ENCODE measurements around the gene OR13C3. TPM values are rescaled to one million over a fixed set of nuclear protein-coding genes. Genes with fewer than 3 reads are reported as not detected.

OR13C3 gene
- total and polyA plus RNA-seq, 4 donors: 0.17 TPM; not detected in 3

DNA sequence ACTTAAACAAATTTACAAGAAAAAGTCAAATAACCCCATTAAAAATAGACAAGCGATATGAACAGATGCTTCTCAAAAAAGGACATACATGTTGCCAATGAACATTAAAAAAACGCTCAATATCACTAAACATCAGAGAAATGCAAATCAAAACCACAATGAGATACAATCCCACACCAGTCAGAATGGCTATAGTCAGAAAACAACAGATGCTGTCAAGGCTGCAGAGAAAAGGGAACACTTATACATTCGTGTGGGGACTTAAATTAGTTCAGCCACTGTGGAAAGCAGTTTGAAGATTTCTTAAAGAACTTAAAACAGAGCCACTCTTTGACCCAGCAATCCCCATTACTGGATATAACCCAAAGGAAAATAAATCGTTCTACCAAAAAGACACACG, 21.8 kb downstream of the OR13C3 start:
- Histone ChIP-seq H3K4me3 (ENCODE audit: low read depth in 1 of 3, low read length in 3 of 3) (no peak overlapping the region), H3K4me1 (ENCODE audit: control insufficient read depth in 4 of 4, insufficient read depth in 4 of 4, low read length in 3 of 4) (no peaks in the 10 kb centered on the region), H3K36me3 (ENCODE audit: control insufficient read depth in 4 of 4, insufficient read depth in 3 of 4, low read depth in 1 of 4, low read length in 3 of 4) (no peaks in the 10 kb centered on the region), H3K27ac (ENCODE audit: low read depth in 1 of 2, low read length in 2 of 2) (no peak overlapping the region), H3K9ac (ENCODE audit: low read depth in 1 of 2, low read length in 2 of 2) (no peak overlapping the region), H3K27me3 (ENCODE audit: control insufficient read depth in 4 of 4, insufficient read depth in 4 of 4, low read length in 3 of 4) (no peaks in the 10 kb centered on the region), H3K9me3 (ENCODE audit: control insufficient read depth in 4 of 4, low read length in 3 of 4) (peaks cover 0 to 1% (median 0%) of the 10 kb centered on the region in 4 donors)
- no peak for DNase-seq (ENCODE audit: low spot score)
- 71% methylated on average over 5 of the region's 5 CpGs for WGBS
- TF ChIP-seq RXRA (IDR thresholded peaks at IDR 0.05) (no peak), GABPA (IDR thresholded peaks at IDR 0.05 in 1 of 2, conservative IDR thresholded peaks at IDR 0.05 in 1 of 2) (no peak), EGR1 (IDR thresholded peaks at IDR 0.05; ENCODE audit: low read depth in 2 of 2) (no peak), HNF4G (IDR thresholded peaks at IDR 0.05) (no peak)

DNA sequence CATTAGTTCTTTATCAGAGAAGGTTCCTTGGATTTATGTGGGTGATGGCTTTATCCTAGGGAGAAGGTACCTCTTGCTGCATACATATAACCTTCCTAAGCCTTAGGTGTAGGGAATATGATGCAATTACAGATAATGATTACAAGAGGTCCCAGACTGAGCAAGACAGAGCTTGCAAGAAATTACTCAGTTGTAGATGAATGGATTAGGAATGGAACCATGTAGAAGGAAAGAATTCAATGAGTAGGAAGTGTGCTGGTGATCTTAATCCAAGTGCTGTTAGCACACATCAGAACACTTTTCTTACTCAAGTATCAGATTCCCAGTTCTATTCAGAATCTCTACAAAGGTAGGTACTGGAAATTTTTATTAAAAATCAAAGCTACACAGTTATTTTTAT, 30.1 kb downstream of the OR13C3 start:
- no peak for TF ChIP-seq TAF1 (conservative IDR thresholded peaks at IDR 0.05)
- TF ChIP-seq JUND (IDR thresholded peaks at IDR 0.05): no peak
- TF ChIP-seq EGR1 (IDR thresholded peaks at IDR 0.05; ENCODE audit: low read depth in 2 of 2): no peak
- TF ChIP-seq, protein P1, sequence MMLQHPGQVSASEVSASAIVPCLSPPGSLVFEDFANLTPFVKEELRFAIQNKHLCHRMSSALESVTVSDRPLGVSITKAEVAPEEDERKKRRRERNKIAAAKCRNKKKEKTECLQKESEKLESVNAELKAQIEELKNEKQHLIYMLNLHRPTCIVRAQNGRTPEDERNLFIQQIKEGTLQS (IDR thresholded peaks at IDR 0.05): no peak
- no peak for TF ChIP-seq YY1 (IDR thresholded peaks at IDR 0.05)
- TF ChIP-seq FOXA2 (IDR thresholded peaks at IDR 0.05): no peak
- TF ChIP-seq FOXA1 (IDR thresholded peaks at IDR 0.05): no peak
- no peak for TF ChIP-seq RXRA (IDR thresholded peaks at IDR 0.05)
- TF ChIP-seq HNF4A (conservative IDR thresholded peaks at IDR 0.05): no peak
- TF ChIP-seq, protein P2, sequence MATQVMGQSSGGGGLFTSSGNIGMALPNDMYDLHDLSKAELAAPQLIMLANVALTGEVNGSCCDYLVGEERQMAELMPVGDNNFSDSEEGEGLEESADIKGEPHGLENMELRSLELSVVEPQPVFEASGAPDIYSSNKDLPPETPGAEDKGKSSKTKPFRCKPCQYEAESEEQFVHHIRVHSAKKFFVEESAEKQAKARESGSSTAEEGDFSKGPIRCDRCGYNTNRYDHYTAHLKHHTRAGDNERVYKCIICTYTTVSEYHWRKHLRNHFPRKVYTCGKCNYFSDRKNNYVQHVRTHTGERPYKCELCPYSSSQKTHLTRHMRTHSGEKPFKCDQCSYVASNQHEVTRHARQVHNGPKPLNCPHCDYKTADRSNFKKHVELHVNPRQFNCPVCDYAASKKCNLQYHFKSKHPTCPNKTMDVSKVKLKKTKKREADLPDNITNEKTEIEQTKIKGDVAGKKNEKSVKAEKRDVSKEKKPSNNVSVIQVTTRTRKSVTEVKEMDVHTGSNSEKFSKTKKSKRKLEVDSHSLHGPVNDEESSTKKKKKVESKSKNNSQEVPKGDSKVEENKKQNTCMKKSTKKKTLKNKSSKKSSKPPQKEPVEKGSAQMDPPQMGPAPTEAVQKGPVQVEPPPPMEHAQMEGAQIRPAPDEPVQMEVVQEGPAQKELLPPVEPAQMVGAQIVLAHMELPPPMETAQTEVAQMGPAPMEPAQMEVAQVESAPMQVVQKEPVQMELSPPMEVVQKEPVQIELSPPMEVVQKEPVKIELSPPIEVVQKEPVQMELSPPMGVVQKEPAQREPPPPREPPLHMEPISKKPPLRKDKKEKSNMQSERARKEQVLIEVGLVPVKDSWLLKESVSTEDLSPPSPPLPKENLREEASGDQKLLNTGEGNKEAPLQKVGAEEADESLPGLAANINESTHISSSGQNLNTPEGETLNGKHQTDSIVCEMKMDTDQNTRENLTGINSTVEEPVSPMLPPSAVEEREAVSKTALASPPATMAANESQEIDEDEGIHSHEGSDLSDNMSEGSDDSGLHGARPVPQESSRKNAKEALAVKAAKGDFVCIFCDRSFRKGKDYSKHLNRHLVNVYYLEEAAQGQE (IDR thresholded peaks at IDR 0.05): no peak
- TF ChIP-seq HNF4G (IDR thresholded peaks at IDR 0.05): no peak
- TF ChIP-seq, protein P3, sequence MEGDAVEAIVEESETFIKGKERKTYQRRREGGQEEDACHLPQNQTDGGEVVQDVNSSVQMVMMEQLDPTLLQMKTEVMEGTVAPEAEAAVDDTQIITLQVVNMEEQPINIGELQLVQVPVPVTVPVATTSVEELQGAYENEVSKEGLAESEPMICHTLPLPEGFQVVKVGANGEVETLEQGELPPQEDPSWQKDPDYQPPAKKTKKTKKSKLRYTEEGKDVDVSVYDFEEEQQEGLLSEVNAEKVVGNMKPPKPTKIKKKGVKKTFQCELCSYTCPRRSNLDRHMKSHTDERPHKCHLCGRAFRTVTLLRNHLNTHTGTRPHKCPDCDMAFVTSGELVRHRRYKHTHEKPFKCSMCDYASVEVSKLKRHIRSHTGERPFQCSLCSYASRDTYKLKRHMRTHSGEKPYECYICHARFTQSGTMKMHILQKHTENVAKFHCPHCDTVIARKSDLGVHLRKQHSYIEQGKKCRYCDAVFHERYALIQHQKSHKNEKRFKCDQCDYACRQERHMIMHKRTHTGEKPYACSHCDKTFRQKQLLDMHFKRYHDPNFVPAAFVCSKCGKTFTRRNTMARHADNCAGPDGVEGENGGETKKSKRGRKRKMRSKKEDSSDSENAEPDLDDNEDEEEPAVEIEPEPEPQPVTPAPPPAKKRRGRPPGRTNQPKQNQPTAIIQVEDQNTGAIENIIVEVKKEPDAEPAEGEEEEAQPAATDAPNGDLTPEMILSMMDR (IDR thresholded peaks at IDR 0.05; ENCODE audit: low read depth, low read length, missing input control): no peak

DNA sequence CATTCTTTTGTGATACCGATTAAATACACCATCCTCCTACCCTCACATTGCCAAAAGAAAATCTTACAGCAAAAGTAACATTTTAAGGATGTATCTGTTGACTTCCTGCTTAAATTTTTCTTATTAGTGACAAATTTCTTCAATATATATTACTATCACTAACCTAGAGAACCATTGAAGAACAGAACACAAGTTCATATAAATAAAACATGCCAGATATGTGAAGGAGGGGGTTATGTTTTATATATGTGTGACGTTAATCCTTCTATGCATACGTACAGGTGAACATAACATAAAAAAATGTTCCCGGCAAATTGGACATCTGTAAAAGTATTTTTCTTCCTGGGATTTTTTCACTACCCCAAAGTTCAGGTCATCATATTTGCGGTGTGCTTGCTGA, 32.7 kb downstream of the OR13C3 start, which contains the start of gene OR13F1:
Gene OR13F1 (plus strand): TSS at position 301 of the 400 bp plus-strand sequence. CDS start 0 bp downstream, at position 301.
- 84% methylated on average over 5 of the region's 5 CpGs for WGBS
- no peak within 1 kb of the TSS for H3K9ac ChIP-seq (ENCODE audit: low read depth in 1 of 2, low read length in 2 of 2)
- H3K27ac ChIP-seq (ENCODE audit: low read depth in 1 of 2, low read length in 2 of 2): no peak within 1 kb of the TSS
- no peaks in the 10 kb centered on the region for H3K9me3 ChIP-seq (ENCODE audit: control insufficient read depth in 4 of 4, low read length in 3 of 4)
- DNase-seq (ENCODE audit: low spot score): no peak
- no peaks in the 10 kb centered on the region for H3K36me3 ChIP-seq (ENCODE audit: control insufficient read depth in 4 of 4, insufficient read depth in 3 of 4, low read depth in 1 of 4, low read length in 3 of 4)
- no peak within 1 kb of the TSS for H3K4me3 ChIP-seq (ENCODE audit: low read depth in 1 of 3, low read length in 3 of 3)
- H3K4me1 ChIP-seq (ENCODE audit: control insufficient read depth in 4 of 4, insufficient read depth in 4 of 4, low read length in 3 of 4): no peaks in the 10 kb centered on the region
- no peak for TF ChIP-seq RXRA (IDR thresholded peaks at IDR 0.05)
- TF ChIP-seq YY1 (IDR thresholded peaks at IDR 0.05): no peak
- TF ChIP-seq, protein P3 (IDR thresholded peaks at IDR 0.05; ENCODE audit: low read depth, low read length, missing input control): no peak
- TF ChIP-seq EGR1 (IDR thresholded peaks at IDR 0.05; ENCODE audit: low read depth in 2 of 2): no peak
- no peak for TF ChIP-seq HNF4G (IDR thresholded peaks at IDR 0.05)
- no peak for TF ChIP-seq JUND (IDR thresholded peaks at IDR 0.05)
- no peaks in the 10 kb centered on the region for H3K27me3 ChIP-seq (ENCODE audit: control insufficient read depth in 4 of 4, insufficient read depth in 4 of 4, low read length in 3 of 4)

More for the DNA sequence above, 30.1 kb downstream of the OR13C3 start:
- H3K4me1 ChIP-seq (ENCODE audit: control insufficient read depth in 4 of 4, insufficient read depth in 4 of 4, low read length in 3 of 4): no peaks in the 10 kb centered on the region
- no peak overlapping the region for H3K27ac ChIP-seq (ENCODE audit: low read depth in 1 of 2, low read length in 2 of 2)
- H3K4me3 ChIP-seq (ENCODE audit: low read depth in 1 of 3, low read length in 3 of 3): no peak overlapping the region
- H3K9me3 ChIP-seq (ENCODE audit: control insufficient read depth in 4 of 4, low read length in 3 of 4): no peaks in the 10 kb centered on the region
- DNase-seq (ENCODE audit: low spot score): no peak
- no peak overlapping the region for H3K9ac ChIP-seq (ENCODE audit: low read depth in 1 of 2, low read length in 2 of 2)
- no peaks in the 10 kb centered on the region for H3K27me3 ChIP-seq (ENCODE audit: control insufficient read depth in 4 of 4, insufficient read depth in 4 of 4, low read length in 3 of 4)
- no peaks in the 10 kb centered on the region for H3K36me3 ChIP-seq (ENCODE audit: control insufficient read depth in 4 of 4, insufficient read depth in 3 of 4, low read depth in 1 of 4, low read length in 3 of 4)

Data from liver (tissue), 9 donors.